ENCODE results near the gene AADACL4.
A peak's percentile ranks its signal among the peaks of the same experiment; 100 is the strongest.
"Not testable (repeated sequence)": the region's sequence is repeated elsewhere in the genome, so short reads cannot be mapped to it uniquely, and the experiment has no call there.

Gene AADACL4

GRCh38 chr1:12630946-12631530 lies 12.8 kb upstream of the AADACL4 start:
- DNase-seq = peak; percentile 34

- DNase-seq = no peak
Observed at GRCh38 chr1:12631571-12631970, 12.3 kb upstream of the AADACL4 start.

DNA sequence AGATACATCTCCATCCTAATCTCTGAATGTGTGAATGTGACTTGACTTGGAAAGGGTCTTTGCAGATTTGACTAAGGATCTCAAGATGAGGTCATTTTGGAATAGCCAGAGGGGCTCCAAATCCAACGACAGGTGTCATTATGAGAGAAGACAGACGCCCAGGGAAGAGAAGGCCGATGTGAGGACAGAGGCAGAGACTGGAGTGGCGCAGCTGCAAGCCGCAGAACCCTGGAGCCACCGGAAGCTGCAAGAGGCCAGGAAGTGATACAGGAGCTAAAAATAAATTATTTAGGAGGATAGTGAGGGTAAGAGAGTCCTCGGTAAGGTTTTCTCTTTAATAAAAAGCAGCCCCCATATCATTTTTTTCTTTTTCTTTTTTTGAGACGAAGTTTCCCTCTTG lies 9.7 kb upstream of the AADACL4 start:
- no peak for DNase-seq

DNA sequence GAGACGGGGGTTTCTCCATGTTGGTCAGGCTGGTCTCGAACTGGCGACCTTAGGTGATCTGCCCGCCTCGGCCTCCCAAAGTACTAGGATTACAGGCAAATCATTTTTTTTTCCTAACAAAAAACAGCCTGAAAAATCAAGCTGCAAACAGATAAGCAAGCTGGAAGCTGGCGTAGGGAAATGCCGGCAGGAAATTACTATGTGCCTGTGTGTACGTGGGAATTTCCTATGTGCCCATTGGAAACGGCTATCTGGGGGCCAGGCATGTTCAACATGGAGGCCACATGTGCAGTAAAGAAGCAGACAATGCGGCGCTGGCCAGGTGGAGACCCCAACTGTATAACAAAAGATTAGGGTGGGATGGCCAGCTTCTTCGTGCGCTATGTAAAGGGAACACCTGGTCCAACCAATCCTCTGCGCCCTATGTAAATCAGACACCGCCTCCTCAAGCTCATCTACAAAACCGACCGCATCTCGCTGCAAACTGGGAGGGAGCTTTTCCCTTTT lies 9.1 kb upstream of the AADACL4 start:
- DNase-seq = no peak

DNA sequence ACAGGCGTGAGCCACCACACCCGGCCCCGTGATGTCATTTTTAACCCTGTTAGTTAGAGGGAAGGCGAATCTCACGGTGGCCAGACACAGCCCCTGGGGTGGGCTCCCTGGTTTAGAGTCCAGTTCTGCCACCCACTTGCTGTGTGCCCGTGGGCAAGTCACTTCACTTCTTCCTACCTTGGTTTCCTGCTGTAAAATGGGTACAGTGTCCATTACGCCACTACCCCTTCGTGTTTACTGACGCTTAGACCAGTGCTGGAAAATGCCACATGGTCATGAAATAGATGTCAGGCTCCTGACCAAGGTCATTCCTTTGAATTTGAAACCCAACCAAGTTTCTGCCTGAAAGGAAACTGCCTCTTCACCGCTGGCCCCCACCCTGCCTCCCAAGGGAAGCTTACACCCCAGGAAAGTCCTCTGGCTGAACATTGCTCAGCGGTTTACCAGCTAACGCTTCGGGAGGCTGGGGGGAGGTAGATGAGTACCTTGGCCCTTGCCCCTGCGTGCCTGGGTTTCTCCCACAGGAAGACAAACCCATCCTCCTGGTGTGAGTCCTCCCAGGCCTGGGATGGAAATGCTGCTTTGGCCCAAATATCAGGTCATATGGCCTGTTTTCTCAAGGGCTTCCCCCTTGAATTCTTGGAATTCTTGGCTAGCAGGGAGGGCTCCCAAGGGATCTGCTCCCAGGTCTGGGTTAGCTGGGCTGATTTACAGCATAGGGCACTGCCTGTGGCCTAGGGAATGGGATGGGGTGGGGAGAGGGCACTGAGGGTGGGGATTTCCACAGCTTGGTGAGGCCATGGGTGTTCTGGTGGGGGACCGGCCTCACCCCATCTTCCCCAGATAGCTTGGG lies 7.6 kb upstream of the AADACL4 start:
- DNase-seq = no peak

GRCh38 chr1:12637693-12638092 lies 6.2 kb upstream of the AADACL4 start:
- no peak for DNase-seq

DNA sequence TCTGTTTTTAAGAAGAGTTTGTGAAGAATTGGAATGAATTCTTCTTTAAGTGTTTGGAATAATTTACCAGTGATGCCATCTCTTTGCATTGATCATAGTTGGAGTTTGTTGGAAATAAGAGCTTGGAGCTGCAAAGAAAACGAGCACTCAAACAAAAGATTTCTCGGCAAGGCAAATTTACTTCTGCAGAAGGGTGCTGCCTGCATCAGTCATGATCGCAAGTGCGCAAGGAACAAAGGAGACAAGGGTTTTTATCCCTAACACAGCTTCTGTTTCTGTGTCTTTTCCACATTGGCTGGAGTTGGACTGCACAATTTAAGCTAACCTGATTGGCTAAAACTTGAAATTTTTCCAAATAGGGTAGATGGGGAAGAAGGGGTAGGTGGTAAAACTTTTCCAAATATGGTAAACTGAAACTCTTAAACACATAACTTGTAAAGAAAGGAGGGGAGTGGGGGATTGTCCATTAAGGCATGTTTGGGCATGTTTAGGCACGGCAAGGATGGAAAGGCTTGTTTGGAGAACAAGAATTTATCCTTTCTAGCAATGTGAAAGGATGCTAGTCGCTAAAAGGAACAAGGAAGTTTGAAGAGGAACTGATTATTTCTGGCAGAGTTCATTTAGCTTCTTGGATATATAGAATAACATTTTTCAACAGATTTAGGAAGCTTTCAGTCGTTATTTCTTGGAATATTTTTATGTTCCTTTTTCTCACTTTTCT lies 3.5 kb upstream of the AADACL4 start:
- DNase-seq = no peak

- no peak for DNase-seq
Observed at GRCh38 chr1:12640958-12641272, 3.0 kb upstream of the AADACL4 start.

- DNase-seq = no peak
Observed at GRCh38 chr1:12643079-12643478, 806 bp upstream of the AADACL4 start.

- DNase-seq = no peak
Observed at GRCh38 chr1:12644237-12644636, 352 bp downstream of the AADACL4 start.

DNA sequence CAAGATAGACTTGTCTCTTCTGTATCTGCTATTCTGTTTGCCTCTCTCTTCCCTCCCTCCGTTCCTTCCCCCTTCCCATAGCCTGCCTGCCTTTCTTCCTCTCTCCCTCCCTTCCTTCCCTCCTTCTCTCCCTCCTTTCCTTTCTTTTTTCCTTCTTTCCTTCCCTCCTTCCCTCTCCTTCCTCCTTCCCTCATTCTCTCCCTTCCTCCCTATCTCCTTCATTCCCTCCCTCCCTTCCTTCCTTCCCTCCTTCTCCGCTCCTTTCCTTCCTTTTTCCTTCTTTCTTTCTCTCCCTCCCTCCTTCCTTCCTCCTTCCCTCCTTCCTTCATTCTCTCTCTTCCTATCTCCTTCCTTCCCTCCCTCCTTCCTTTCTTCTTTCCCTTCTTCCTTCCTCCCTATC lies 944 bp downstream of the AADACL4 start:
- no peak for DNase-seq

DNA sequence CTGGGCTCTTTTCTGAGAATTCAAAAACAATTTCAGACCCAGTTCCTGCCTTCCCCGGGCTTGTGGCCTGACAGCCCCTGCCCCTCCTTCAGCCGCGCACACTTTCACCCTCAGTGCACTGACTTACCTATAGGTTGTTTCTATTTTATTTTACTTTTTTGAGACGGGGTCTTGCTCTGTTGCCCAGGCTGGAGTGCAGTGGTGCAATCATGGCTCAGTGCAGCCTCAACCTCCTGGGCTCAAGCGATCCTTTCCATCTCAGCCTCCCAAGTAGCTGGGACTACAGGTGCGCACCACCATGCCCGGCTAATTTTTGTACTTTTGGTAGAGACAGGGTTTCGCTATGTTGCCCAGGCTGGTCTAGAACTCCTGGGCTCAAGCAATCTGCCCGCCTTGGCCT lies 1.5 kb downstream of the AADACL4 start:
- DNase-seq = not testable (repeated sequence)

GRCh38 chr1:12648741-12649140 lies 4.9 kb downstream of the AADACL4 start:
- no peak for DNase-seq

DNA sequence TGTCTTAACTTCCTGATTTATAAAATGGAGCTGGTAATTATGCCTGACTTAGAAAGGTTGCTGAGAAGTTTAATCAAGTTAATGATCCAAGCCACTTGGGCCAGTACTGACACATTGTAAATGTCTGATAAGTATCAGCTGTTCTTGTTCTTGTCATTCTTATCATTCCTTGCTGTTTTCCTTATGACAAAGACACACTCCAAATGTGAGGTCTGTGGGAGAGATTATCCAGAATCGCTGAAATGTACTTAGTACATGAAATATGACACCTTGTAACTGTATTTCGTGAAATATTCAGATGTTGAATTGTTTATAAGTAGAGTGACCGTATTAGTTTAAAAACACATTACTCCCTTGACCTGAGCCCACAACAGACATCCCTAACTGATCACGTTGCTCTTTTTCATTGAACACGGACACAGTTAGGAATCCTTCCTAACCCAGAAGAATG lies 6.1 kb downstream of the AADACL4 start:
- DNase-seq = no peak

DNA sequence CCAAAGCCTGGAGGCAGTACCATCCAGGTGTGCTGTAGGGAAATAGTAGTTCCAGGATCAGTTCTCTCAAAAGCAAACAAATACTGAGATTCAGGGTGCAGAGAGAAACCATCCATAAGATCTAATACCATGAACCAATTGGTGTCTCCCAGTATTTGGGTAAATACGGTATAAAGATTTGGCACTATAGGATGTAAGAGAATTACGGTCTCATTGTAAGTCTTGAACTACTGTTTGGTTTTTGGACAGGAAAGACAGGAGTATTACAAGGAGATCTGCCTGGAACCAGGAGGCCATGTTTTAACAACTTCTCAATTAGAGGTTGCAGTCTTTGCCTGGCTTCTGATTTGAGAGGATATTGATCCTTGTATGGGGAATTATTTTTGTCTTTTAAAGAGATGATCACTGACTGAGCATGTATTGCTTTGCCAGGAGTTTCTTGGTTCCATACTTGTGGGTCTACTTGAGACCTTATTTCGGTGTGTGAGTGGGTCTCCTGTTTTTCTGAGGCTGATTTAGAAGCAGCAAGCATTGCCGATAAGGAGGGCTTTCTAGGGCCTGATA lies 10.2 kb downstream of the AADACL4 start:
- DNase-seq = no peak

GRCh38 chr1:12654657-12655056 lies 10.8 kb downstream of the AADACL4 start:
- no peak for DNase-seq

DNA sequence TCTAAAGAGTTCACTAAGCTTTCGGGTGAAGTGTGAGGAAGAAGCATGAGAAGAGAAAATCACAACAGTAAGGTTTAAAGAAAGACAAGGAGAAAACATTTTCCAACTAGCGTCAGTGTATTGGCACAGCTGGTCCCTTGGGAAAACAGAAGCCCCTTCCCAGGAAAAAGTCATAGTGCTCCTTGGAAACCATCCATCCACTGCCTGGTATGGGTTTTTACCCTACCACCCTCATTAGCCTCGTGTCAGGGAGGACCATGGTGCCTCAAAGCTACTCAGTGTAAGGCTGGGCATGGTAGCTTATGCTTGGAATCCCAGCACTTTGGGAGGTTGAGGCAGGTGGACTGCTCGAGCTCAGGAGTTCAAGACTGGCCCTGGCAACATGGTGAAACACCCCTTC lies 12.7 kb downstream of the AADACL4 start:
- DNase-seq = no peak

- no peak for DNase-seq
Observed at GRCh38 chr1:12657060-12657884, 13.4 kb downstream of the AADACL4 start.

- not testable (repeated sequence) for DNase-seq
Observed at GRCh38 chr1:12657885-12658512, 14.1 kb downstream of the AADACL4 start.

- DNase-seq = peak; percentile 63
Observed at GRCh38 chr1:12658531-12659453, 14.9 kb downstream of the AADACL4 start.
